Activated T-helper 1 cell treated with anti-CD3 and anti-CD28 coated beads, Interleukin-12 subunit alpha, Interleukin-12 subunit beta, Interleukin-2, Interleukin-4 antibody, amounts not matched to agents 30 ng/mL and 10 ng/mL and 1 ng/mL, durations not matched to agents 14 hours and 24 hours and 36 hours (primary cell): ENCODE measurements around the gene EIF4G3. TPM values are rescaled to one million over a fixed set of nuclear protein-coding genes. Genes with fewer than 3 reads are reported as not detected.

Experiments used
- DNase-seq: peaks from one replicate; pipeline ENCODE4 v3.0.0; 2021; ENCODE audit warnings: low spot score
- H3K27ac Mint-ChIP-seq: one replicate; pipeline ENCODE4 v1.8.0; 2021; ENCODE audit warnings: mild to moderate bottlenecking, mixed read lengths
- H3K27me3 Mint-ChIP-seq: one replicate; pipeline ENCODE4 v1.8.0; 2022; ENCODE audit warnings: mild to moderate bottlenecking, moderate library complexity, mixed read lengths; ENCODE audit not compliant: insufficient read depth
- H3K36me3 Mint-ChIP-seq: one replicate; pipeline ENCODE4 v1.8.0; 2021; ENCODE audit warnings: low read depth, mixed read lengths
- H3K4me1 Mint-ChIP-seq: one replicate; pipeline ENCODE4 v1.8.0; 2021; ENCODE audit warnings: low read depth, mixed read lengths
- H3K4me3 Mint-ChIP-seq: one replicate; pipeline ENCODE4 v1.8.0; 2021; ENCODE audit warnings: mild to moderate bottlenecking, moderate library complexity, mixed read lengths
- H3K9me3 Mint-ChIP-seq: one replicate; pipeline ENCODE4 v1.8.0; 2021; ENCODE audit warnings: mixed read lengths
- intact Hi-C: fragments of 100-400 bp; cut with micrococcal nuclease; formaldehyde crosslinking; loops from one replicate; pipeline ENCODE4 v1.15.1; 2024
- total RNA-seq: library from RNA; stranded (reverse); gene quantifications from 2 replicates; pipeline ENCODE4 v1.2.3, GENCODE V29; 2022

Gene EIF4G3
- total RNA-seq, 1 donor from 2014 or later = 67.5 TPM

DNA sequence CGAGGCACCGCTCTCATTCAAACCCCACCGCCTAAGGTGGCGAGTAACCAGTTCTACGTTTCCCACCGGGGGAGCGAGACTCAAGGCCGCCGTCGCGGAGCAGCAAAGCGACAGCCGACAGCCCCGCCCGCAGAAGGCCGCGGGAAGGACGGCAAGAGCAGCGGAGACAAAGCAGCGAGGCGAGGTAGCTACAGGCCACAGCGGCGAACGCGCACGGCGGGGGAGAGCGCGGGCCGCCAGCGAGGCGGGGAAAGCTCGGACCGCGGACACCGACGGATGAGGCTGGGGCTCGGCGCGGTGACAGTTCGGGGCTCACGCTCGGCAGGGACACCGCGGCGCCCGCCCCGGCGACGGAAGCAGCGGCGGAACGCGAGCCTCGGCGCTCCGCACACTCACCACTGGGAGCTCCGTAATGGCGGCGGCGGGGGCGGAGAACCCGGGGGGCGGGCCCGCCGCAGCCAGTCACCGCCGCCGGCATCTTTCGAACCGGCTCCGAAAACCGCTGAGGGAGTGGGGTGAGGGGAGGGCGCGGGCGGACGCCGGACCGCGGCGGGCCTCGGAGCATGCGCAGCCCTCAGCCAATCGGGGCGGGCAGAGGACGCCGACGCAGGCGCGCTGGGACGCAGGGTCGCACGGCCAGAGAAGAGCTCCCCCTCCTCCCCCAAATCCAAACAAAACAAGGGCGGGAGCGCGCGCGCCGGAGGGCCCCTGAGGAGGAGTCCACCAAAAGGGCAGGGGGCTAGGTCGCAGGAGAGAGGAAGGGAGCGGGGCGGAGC, 390.3 kb downstream of the EIF4G3 start:
- peak; percentile 95 for DNase-seq
- Mint-ChIP-seq H3K27ac (peak overlapping the region; percentile 97), H3K27me3 (peaks cover 5% of the 10 kb centered on the region), H3K4me1 (peaks cover 26% of the 10 kb centered on the region), H3K9me3 (no peaks in the 10 kb centered on the region), H3K36me3 (no peaks in the 10 kb centered on the region), H3K4me3 (peak overlapping the region; percentile 91)
- intact Hi-C loops = loop anchor here (1.0 to 5.0 kb wide), 5 partner anchors 53 to 506 kb away; partner anchors contain the start of genes DDOST, ECE1 and EIF4G3

DNA sequence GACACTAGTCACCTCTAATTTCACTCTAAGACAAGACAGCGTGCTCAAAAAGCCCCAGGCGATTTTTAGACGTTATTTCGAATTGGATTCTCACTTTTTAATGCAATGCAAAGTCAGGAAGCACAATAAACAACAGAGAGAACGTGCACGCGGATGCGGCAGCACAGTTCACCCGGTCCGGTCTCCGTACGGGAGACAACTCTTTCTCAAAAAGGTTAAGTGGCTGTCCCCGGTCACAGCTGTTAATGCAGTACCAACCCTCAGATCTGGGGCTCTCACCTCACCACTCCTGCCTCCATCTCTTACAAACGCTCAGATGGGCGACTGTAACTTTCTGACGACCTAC, 390.8 kb downstream of the EIF4G3 start:
- intact Hi-C loops = loop anchor here (1.0 to 5.0 kb wide), 3 partner anchors 53 to 506 kb away; partner anchors contain the start of genes DDOST and ECE1
- Mint-ChIP-seq H3K36me3 (peaks cover 3% of the 10 kb centered on the region), H3K27me3 (peaks cover 5% of the 10 kb centered on the region), H3K9me3 (no peaks in the 10 kb centered on the region), H3K27ac (peak overlapping the region; percentile 97), H3K4me1 (peaks cover 32% of the 10 kb centered on the region), H3K4me3 (peak overlapping the region; percentile 91)
- DNase-seq = no peak

DNA sequence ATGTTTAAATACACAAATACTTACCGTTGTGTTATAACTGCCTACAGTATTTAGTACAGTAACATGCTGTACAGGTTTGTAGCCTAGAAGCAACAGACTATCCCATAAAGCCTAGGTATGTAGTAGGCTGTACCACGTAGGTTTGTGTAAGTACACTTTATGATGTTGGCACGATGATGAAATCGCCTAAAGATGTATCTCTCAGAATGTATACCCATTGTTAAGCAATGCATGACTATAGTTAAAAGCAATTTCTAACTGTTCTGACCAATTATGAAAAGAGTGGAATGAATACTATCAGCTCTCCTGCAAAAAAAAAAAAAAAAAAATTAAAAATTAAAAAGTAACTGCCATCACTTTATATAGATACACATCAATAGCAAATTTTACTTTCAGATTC, 401.0 kb downstream of the EIF4G3 start:
- DNase-seq = no peak
- Mint-ChIP-seq H3K4me3 (no peak overlapping the region), H3K36me3 (peaks cover 41% of the 10 kb centered on the region), H3K4me1 (peaks cover 12% of the 10 kb centered on the region), H3K9me3 (no peaks in the 10 kb centered on the region), H3K27me3 (no peaks in the 10 kb centered on the region), H3K27ac (no peak overlapping the region)
- intact Hi-C loops = no loop called here

DNA sequence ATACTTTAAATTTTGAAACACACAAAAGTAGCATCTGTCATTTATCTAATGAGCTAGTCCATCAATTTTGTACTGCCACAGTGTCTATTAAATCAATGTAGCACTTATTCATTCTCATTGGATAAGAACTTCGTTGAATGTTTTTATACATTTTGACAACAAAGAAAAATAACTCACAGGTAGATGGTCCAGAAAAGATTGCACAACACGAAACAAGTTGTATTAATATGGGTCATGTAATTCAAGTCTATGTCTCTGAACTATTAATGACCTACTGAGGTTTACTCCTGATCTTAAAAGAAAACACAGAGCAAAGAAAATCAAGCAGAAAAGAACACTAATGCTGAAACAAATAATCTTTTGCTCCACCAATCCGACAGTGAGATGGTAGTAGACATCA, 404.9 kb downstream of the EIF4G3 start:
- no peaks in the 10 kb centered on the region for H3K27me3 Mint-ChIP-seq
- no peaks in the 10 kb centered on the region for H3K9me3 Mint-ChIP-seq
- no peak overlapping the region for H3K4me3 Mint-ChIP-seq
- no peak for DNase-seq
- H3K36me3 Mint-ChIP-seq = peaks cover 40% of the 10 kb centered on the region
- H3K27ac Mint-ChIP-seq = no peak overlapping the region
- intact Hi-C loops = no loop called here
- peaks cover 8% of the 10 kb centered on the region for H3K4me1 Mint-ChIP-seq

DNA sequence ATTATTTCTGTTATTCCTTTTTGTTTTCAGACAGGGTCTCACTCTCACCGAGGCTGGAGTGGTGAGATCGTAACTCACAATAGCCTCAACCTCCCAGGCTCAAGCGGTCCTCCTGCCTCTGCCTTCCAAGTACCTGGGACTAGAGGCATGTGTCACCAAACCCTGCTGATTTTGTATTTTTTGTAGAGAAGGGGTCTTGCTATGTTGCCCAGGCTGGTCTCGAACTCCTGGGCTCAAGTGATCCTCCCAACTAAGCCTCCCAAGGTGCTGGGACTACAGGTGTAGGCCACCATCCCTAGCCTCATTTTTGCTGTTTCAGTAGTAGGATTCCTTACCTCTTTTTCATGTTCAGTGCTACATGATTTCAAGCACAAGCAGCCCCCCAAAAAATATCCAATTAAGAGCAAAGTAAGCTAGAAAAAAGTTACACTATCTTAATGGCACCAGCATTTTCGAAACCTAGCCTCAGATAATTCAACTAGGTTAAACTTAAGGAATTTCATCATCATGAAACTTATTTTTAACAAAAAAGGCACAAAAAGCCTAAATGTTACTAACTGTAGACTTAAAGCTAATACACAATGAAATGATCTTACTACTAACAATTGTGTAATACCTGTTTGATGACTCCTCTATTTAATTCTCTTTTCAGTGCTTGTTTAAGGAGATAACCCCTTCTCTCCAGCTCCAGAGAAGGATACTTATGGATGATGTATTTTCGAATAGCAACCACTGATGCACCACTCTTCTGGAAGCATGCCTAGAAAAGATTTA, 406.2 kb downstream of the EIF4G3 start:
- H3K4me1 Mint-ChIP-seq = no peaks in the 10 kb centered on the region
- intact Hi-C loops = no loop called here
- no peaks in the 10 kb centered on the region for H3K27me3 Mint-ChIP-seq
- no peak for DNase-seq
- peaks cover 37% of the 10 kb centered on the region for H3K36me3 Mint-ChIP-seq
- no peaks in the 10 kb centered on the region for H3K9me3 Mint-ChIP-seq
- H3K4me3 Mint-ChIP-seq = no peak overlapping the region
- H3K27ac Mint-ChIP-seq = no peak overlapping the region

DNA sequence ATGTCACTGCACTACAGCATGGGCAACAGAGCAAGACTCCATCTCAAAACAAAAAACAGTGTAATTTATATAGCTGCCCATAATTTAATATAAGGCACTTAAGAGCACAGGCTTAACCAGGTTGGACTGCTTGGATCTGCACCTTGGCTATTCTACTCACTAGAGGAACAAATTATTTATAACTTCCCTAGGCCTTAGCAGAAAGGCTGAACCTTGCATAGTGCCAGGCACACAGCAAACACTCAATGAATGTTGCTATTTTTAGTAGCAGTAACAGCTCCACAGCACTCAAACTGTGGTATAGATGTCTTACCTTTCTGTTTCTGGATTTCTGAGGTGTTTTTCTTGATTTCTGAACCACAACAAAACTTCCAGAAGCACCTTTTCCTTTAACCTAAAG, 409.4 kb downstream of the EIF4G3 start:
- Mint-ChIP-seq H3K9me3 (no peaks in the 10 kb centered on the region), H3K4me3 (no peak overlapping the region), H3K36me3 (peaks cover 37% of the 10 kb centered on the region), H3K27me3 (no peaks in the 10 kb centered on the region), H3K27ac (no peak overlapping the region), H3K4me1 (no peaks in the 10 kb centered on the region)
- no peak for DNase-seq
- intact Hi-C loops = no loop called here

DNA sequence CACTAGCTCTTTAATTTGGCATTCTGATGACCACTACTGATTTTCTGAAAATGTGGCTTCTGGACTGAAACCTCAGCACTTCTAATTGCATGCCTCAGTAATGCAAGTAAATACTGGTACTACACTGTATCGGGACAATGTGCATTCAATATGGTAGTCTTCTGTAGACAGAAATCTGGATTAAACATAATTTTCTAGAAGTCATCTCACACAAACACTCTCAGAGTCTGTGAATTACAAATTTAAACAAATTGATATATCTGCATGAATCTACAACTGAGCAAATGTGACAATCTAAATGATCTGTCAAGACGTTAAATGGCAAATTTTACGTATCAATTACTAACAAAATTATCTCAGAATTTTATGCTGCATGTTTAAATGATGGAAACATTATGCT, 413.3 kb downstream of the EIF4G3 start:
- no peaks in the 10 kb centered on the region for H3K9me3 Mint-ChIP-seq
- intact Hi-C loops = loop anchor here (2.0 kb wide), 1 partner anchor 15 kb away; no protein-coding TSS in a partner anchor
- no peak overlapping the region for H3K27ac Mint-ChIP-seq
- no peak for DNase-seq
- no peaks in the 10 kb centered on the region for H3K4me1 Mint-ChIP-seq
- no peak overlapping the region for H3K4me3 Mint-ChIP-seq
- H3K36me3 Mint-ChIP-seq = peaks cover 48% of the 10 kb centered on the region
- no peaks in the 10 kb centered on the region for H3K27me3 Mint-ChIP-seq

DNA sequence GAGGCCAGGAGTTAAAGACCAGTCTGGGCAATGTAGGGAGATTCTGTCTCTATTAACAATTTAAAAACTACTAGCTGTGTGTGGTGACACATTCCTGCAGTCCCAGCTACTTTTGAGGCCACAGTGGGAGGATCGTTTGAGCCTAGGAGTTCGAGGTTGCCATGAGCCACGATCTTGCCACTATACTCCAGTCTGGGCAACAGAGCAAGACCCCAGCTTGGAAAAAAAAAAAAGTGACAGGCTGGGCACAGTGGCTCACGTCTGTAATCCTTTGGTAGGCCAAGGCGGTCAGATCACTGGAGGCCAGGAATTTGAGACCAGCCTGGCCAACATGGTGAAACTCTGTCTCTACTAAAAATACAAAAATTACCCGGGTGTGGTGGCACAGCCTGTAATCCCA, 416.4 kb downstream of the EIF4G3 start:
- DNase-seq = no peak
- peaks cover 53% of the 10 kb centered on the region for H3K36me3 Mint-ChIP-seq
- no peaks in the 10 kb centered on the region for H3K9me3 Mint-ChIP-seq
- H3K4me3 Mint-ChIP-seq = no peak overlapping the region
- intact Hi-C loops = no loop called here
- H3K27ac Mint-ChIP-seq = no peak overlapping the region
- no peaks in the 10 kb centered on the region for H3K27me3 Mint-ChIP-seq
- no peaks in the 10 kb centered on the region for H3K4me1 Mint-ChIP-seq

Other genes with a start within 250 kb of the EIF4G3 start
- 139 and 140 TPM in 2 replicates for gene ECE1, start 113.6 kb upstream of the EIF4G3 start, total RNA-seq